Neural progenitor cell (in vitro differentiated cells): ENCODE data around the gene MRPS10. TPM values are rescaled to one million over a fixed set of nuclear protein-coding genes. Genes with fewer than 3 reads are reported as not detected.

Source experiments
- DNase-seq: peaks from one replicate; pipeline ENCODE4 v3.0.0-alpha.2; 2016; ENCODE audit warnings: low spot score
- H2AFZ ChIP-seq: fragments of 200-600 bp; sonication (generic); replicated peaks from 2 replicates; pipeline ENCODE4 v1.6.1; 2016; ENCODE audit warnings: antibody characterized with exemption
- H3F3A ChIP-seq: fragments of 200-600 bp; sonication (generic); 2 replicates; pipeline ENCODE4 v1.6.1; 2016; ENCODE audit warnings: antibody characterized with exemption, low read depth
- H3K27ac ChIP-seq: fragments of 200-600 bp; sonication (generic); 2 replicates; pipeline ENCODE4 v1.5.1; 2016; ENCODE audit warnings: mild to moderate bottlenecking
- H3K27me3 ChIP-seq: fragments of 200-600 bp; sonication (generic); 2 replicates; pipeline ENCODE4 v1.6.1; 2016; ENCODE audit warnings: mild to moderate bottlenecking, moderate library complexity
- H3K36me3 ChIP-seq: fragments of 200-600 bp; sonication (generic); 2 replicates; pipeline ENCODE4 v1.5.1; 2016
- H3K4me1 ChIP-seq: fragments of 200-600 bp; sonication (generic); 2 replicates; pipeline ENCODE4 v1.6.1; 2016; ENCODE audit warnings: mixed run types
- H3K4me2 ChIP-seq: fragments of 200-600 bp; sonication (generic); 2 replicates; pipeline ENCODE4 v1.6.1; 2016
- H3K4me3 ChIP-seq: fragments of 200-600 bp; sonication (generic); 2 replicates; pipeline ENCODE4 v1.5.1; 2016
- H3K79me2 ChIP-seq: fragments of 200-600 bp; sonication (generic); 2 replicates; pipeline ENCODE4 v1.6.1; 2016; ENCODE audit warnings: low read depth
- H3K9ac ChIP-seq: fragments of 200-600 bp; sonication (generic); 2 replicates; pipeline ENCODE4 v1.6.1; 2016
- H3K9me3 ChIP-seq: fragments of 200-600 bp; sonication (generic); 2 replicates; pipeline ENCODE4 v1.5.1; 2016; ENCODE audit warnings: low read depth
- H4K20me1 ChIP-seq: fragments of 200-600 bp; sonication (generic); 2 replicates; pipeline ENCODE4 v1.6.1; 2016; ENCODE audit warnings: low read depth
- H3K27ac Mint-ChIP-seq: 3 replicates; pipeline ENCODE4 v1.8.0; 2021; ENCODE audit warnings: mixed read lengths
- H3K27me3 Mint-ChIP-seq: 2 replicates; pipeline ENCODE4 v1.8.0; 2022; ENCODE audit warnings: low read depth, mild to moderate bottlenecking, inconsistent platforms, moderate library complexity, mixed read lengths; ENCODE audit not compliant: insufficient read depth
- H3K36me3 Mint-ChIP-seq: 3 replicates; pipeline ENCODE4 v1.8.0; 2021; ENCODE audit warnings: mixed read lengths
- H3K4me1 Mint-ChIP-seq: 3 replicates; pipeline ENCODE4 v1.8.0; 2021; ENCODE audit warnings: mixed read lengths
- H3K4me3 Mint-ChIP-seq: 3 replicates; pipeline ENCODE4 v1.8.0; 2021; ENCODE audit warnings: mild to moderate bottlenecking, moderate library complexity, mixed read lengths
- H3K9me3 Mint-ChIP-seq: 3 replicates; pipeline ENCODE4 v1.8.0; 2020; ENCODE audit warnings: mixed read lengths
- EZH2 ChIP-seq: fragments of 200-600 bp; sonication (generic); IDR thresholded peaks from 2 replicates; pipeline ENCODE4 v1.6.1; 2017; ENCODE audit warnings: antibody characterized with exemption, mild to moderate bottlenecking, moderate library complexity
- EZH2phosphoT487 ChIP-seq: fragments of 200-600 bp; sonication (generic); IDR thresholded peaks from 2 replicates; pipeline ENCODE4 v1.6.1; 2017; ENCODE audit warnings: antibody characterized with exemption
- total RNA-seq: library from RNA; depleted of rRNA; stranded (reverse); fragments of >200 nt; gene quantifications from 2 replicates; pipeline ENCODE4 v1.2.3, GENCODE V29; 2015; ENCODE audit warnings: low replicate concordance
- TF ChIP-seq, protein P1 (sequence below): fragments of 200-600 bp; sonication (generic); IDR thresholded peaks from 2 replicates; pipeline ENCODE4 v1.5.1; 2017; ENCODE audit warnings: antibody characterized with exemption, mild to moderate bottlenecking

MRPS10 gene
- total RNA-seq, 1 donor from 2014 or later = 68.0 TPM

DNA sequence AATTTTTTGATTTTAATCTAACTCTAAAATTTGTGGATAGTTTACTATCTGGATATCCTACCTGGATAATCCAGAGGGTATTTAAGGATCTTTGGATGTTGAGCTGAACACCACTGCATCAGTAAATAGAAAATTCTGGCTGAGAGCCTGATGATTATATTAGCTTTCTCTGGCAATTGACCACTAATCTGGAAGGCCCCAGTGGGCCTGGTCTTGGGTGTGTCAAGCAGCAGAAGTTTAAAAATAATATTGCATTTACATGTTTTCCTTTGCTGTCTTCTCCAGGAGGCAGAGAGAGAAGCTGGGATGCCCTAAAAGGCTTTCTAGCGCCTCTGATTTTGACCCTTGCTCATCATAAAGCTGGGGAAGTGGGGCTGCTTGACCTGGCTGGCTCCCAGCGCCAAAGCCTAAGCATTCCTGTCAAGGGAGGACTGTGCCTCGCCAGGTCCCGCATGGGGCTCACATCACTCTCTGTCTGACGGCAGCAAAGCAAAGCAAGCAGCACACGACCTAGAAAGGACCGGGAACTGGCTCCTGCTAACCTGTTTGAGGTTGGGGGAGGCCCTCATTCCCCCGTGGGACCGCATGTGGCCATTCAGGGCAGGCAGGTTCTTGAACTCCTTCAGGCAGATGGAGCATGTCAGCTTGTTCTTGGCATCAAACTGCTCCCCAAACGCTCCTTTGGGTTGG lies 46.6 kb upstream of the MRPS10 start:
- Histone ChIP-seq H3K4me3 (no peak overlapping the region), H3K27me3 (no peaks in the 10 kb centered on the region), H3K79me2 (no peaks in the 10 kb centered on the region), H3K9ac (no peak overlapping the region), H2AFZ (no peak overlapping the region), H3K4me2 (no peak overlapping the region), H3K27ac (no peak overlapping the region), H3F3A (no peaks in the 10 kb centered on the region), H4K20me1 (no peaks in the 10 kb centered on the region), H3K4me1 (no peaks in the 10 kb centered on the region), H3K9me3 (no peaks in the 10 kb centered on the region), H3K36me3 (no peaks in the 10 kb centered on the region)
- TF ChIP-seq EZH2phosphoT487 (no peak), EZH2 (no peak)
- TF ChIP-seq, protein P1, sequence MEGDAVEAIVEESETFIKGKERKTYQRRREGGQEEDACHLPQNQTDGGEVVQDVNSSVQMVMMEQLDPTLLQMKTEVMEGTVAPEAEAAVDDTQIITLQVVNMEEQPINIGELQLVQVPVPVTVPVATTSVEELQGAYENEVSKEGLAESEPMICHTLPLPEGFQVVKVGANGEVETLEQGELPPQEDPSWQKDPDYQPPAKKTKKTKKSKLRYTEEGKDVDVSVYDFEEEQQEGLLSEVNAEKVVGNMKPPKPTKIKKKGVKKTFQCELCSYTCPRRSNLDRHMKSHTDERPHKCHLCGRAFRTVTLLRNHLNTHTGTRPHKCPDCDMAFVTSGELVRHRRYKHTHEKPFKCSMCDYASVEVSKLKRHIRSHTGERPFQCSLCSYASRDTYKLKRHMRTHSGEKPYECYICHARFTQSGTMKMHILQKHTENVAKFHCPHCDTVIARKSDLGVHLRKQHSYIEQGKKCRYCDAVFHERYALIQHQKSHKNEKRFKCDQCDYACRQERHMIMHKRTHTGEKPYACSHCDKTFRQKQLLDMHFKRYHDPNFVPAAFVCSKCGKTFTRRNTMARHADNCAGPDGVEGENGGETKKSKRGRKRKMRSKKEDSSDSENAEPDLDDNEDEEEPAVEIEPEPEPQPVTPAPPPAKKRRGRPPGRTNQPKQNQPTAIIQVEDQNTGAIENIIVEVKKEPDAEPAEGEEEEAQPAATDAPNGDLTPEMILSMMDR = no peak
- H3K27me3 Mint-ChIP-seq = peaks cover 7% of the 10 kb centered on the region
- no peak overlapping the region for H3K27ac Mint-ChIP-seq
- no peaks in the 10 kb centered on the region for H3K9me3 Mint-ChIP-seq
- peaks cover 2% of the 10 kb centered on the region for H3K4me1 Mint-ChIP-seq
- no peak overlapping the region for H3K4me3 Mint-ChIP-seq
- no peak for DNase-seq
- H3K36me3 Mint-ChIP-seq = peaks cover 5% of the 10 kb centered on the region

DNA sequence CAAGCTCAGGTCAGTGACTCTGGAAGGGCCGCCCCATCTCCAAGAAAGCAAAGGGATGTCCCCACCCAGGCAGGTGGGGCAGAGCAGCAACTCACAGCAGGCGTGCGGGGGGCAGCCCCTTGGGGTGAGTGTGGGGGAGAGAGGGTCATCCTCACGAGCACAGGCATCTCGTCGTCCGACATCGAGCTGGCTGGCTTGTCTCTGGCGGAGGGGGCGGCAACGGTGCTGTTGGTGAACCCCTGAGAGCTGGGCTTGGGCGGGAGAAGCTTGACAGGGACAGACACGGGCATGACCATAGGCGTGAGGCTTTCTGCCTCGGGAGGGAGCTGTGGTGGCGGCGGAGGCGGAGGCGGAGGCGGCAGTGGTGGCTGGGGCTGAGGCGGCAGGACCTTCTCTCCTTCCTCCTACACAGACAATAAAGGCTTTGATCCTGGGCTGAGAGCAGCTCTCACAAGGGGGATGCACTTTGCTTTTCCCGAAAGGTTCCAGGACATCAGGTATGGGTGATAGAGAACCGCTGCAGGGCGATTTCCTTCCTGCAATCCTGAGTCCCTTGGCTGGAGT lies 45.6 kb upstream of the MRPS10 start:
- H3K4me3 ChIP-seq = no peak overlapping the region
- H3F3A ChIP-seq = peaks cover 5% of the 10 kb centered on the region
- TF ChIP-seq, protein P1 = no peak
- TF ChIP-seq EZH2 (no peak), EZH2phosphoT487 (no peak)
- no peaks in the 10 kb centered on the region for H3K79me2 ChIP-seq
- H3K27me3 Mint-ChIP-seq = peaks cover 4% of the 10 kb centered on the region
- H3K9me3 ChIP-seq = no peaks in the 10 kb centered on the region
- H3K36me3 ChIP-seq = no peaks in the 10 kb centered on the region
- H3K36me3 Mint-ChIP-seq = peaks cover 8% of the 10 kb centered on the region
- H3K4me2 ChIP-seq = no peak overlapping the region
- H3K27ac Mint-ChIP-seq = no peak overlapping the region
- peaks cover 1% of the 10 kb centered on the region for H3K4me1 ChIP-seq
- no peak overlapping the region for H3K27ac ChIP-seq
- no peak overlapping the region for H2AFZ ChIP-seq
- H3K9me3 Mint-ChIP-seq = no peaks in the 10 kb centered on the region
- H3K4me1 Mint-ChIP-seq = peaks cover 2% of the 10 kb centered on the region
- H3K4me3 Mint-ChIP-seq = no peak overlapping the region
- no peaks in the 10 kb centered on the region for H3K27me3 ChIP-seq
- DNase-seq = peak; percentile 38
- H4K20me1 ChIP-seq = peaks cover 4% of the 10 kb centered on the region
- no peak overlapping the region for H3K9ac ChIP-seq

DNA sequence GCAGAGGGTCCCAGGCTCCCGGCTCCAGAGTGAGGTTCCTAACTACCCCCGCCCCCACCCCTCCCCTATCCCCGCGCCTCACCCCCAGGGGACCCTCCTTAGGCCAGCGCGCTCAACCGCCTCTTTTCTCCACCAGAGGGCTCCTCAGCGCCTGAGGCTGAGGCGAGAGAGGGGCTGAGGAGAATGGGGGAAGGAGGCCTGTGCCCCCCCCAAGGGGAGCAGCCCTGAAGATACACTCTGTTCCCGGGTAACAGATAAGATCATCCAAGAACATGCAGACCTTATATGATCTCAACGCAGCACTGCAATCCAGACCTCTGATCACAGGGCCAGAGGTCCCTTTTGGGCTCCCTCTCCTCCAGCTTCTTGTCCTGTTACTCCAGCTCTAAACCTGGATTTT lies 43.3 kb upstream of the MRPS10 start:
- no peak overlapping the region for H3K27ac Mint-ChIP-seq
- DNase-seq = peak; percentile 69

More for the DNA sequence above, 43.3 kb upstream of the MRPS10 start:
- TF ChIP-seq, protein P1 = peak; percentile 68
- TF ChIP-seq EZH2 (no peak), EZH2phosphoT487 (no peak)
- Histone ChIP-seq H3K4me2 (no peak overlapping the region), H2AFZ (no peak overlapping the region), H3K9me3 (no peaks in the 10 kb centered on the region), H3K4me3 (no peak overlapping the region), H3K27ac (no peak overlapping the region), H3K4me1 (peaks cover 11% of the 10 kb centered on the region), H3K36me3 (no peaks in the 10 kb centered on the region), H3K27me3 (no peaks in the 10 kb centered on the region), H3F3A (peaks cover 16% of the 10 kb centered on the region), H3K79me2 (no peaks in the 10 kb centered on the region), H3K9ac (no peak overlapping the region), H4K20me1 (peaks cover 13% of the 10 kb centered on the region)
- no peaks in the 10 kb centered on the region for H3K9me3 Mint-ChIP-seq
- H3K4me3 Mint-ChIP-seq = no peak overlapping the region
- H3K4me1 Mint-ChIP-seq = peaks cover 15% of the 10 kb centered on the region
- H3K36me3 Mint-ChIP-seq = peaks cover 11% of the 10 kb centered on the region
- peaks cover 6% of the 10 kb centered on the region for H3K27me3 Mint-ChIP-seq
